Breast epithelium (tissue), 3 donors: ENCODE data around the gene MYL9.

ENCODE experiments used
- POLR2AphosphoS5 ChIP-seq, 3 donors: sonication (generic); formaldehyde crosslinking; IDR thresholded peaks; one replicate each; pipeline ENCODE4 v1.6.1; 2017; ENCODE audit warnings: antibody characterized with exemption in 3 of 3
- TF ChIP-seq, protein P1 (sequence below), 3 donors: fragments of 450-650 bp; IDR thresholded peaks; one replicate each; pipeline ENCODE4 v1.5.1; 2016 to 2017; ENCODE audit warnings: antibody characterized with exemption in 3 of 3, mild to moderate bottlenecking in 3 of 3, moderate library complexity in 3 of 3

DNA sequence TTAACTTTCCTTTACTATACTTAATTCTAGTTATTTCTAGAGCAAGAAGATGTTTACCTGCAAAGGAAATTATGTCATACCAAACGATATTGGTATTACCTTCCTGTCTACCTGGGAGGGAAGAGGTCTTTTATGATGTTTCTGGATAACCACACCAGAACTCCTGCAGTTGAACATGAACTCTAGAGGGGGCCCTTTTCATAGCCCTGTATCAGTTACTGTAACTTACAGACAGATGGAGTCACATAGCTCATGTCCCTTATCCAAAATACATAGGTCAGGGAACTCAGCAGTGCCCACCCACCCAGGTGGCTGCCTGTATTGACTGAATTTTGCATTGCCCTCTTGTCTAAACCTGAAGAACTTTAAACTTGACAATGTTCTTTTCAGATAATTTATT, 35.1 kb upstream of the MYL9 start:
- TF ChIP-seq, protein P1, sequence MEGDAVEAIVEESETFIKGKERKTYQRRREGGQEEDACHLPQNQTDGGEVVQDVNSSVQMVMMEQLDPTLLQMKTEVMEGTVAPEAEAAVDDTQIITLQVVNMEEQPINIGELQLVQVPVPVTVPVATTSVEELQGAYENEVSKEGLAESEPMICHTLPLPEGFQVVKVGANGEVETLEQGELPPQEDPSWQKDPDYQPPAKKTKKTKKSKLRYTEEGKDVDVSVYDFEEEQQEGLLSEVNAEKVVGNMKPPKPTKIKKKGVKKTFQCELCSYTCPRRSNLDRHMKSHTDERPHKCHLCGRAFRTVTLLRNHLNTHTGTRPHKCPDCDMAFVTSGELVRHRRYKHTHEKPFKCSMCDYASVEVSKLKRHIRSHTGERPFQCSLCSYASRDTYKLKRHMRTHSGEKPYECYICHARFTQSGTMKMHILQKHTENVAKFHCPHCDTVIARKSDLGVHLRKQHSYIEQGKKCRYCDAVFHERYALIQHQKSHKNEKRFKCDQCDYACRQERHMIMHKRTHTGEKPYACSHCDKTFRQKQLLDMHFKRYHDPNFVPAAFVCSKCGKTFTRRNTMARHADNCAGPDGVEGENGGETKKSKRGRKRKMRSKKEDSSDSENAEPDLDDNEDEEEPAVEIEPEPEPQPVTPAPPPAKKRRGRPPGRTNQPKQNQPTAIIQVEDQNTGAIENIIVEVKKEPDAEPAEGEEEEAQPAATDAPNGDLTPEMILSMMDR (IDR thresholded peaks at IDR 0.05) = no peak
- TF ChIP-seq POLR2AphosphoS5 (IDR thresholded peaks at IDR 0.05) = no peak
